ENCODE results near the gene SLC25A22.

DNA sequence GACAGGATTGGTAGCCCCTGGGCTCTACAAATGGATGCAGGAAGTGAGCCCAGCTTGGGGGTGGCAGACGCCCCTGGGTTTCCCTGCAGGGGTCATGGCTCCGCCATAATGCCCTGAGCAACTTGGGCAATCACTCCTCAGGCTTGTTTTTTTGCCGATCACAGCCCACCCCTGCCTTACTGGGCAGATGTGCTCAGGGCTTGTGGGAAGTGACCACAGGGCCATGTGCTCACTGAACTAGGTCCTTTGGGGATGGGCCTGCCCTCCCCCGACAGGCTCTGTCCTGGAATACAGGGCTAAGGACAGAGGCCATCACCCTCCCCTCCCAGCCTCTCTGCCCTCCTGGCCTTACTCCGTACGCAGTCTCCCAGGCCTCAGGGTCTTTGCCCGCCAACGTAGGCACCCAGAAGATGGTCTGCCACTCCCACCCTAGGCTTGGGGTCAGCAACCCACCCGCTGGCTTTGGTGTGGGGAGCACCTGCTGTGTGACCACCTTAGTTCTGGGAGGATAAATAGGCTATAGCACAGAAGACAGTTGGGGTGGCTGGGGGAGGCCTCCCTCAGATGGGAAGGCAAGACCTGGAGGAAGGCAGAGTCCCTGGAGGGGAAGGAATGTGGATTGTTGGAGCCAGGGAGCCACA is 15.5 kb upstream of the SLC25A22 start:
- TF ChIP-seq, protein P1, sequence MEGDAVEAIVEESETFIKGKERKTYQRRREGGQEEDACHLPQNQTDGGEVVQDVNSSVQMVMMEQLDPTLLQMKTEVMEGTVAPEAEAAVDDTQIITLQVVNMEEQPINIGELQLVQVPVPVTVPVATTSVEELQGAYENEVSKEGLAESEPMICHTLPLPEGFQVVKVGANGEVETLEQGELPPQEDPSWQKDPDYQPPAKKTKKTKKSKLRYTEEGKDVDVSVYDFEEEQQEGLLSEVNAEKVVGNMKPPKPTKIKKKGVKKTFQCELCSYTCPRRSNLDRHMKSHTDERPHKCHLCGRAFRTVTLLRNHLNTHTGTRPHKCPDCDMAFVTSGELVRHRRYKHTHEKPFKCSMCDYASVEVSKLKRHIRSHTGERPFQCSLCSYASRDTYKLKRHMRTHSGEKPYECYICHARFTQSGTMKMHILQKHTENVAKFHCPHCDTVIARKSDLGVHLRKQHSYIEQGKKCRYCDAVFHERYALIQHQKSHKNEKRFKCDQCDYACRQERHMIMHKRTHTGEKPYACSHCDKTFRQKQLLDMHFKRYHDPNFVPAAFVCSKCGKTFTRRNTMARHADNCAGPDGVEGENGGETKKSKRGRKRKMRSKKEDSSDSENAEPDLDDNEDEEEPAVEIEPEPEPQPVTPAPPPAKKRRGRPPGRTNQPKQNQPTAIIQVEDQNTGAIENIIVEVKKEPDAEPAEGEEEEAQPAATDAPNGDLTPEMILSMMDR (IDR thresholded peaks at IDR 0.05) = no peak
- TF ChIP-seq POLR2A (IDR thresholded peaks at IDR 0.05) = no peak
